K562 (cell line): ENCODE results near the gene ISY1. TPM values are rescaled to one million over a fixed set of nuclear protein-coding genes. Genes with fewer than 3 reads are reported as not detected.

Experiments used
- CC2D1A ChIP-seq: fragments of 450-650 bp; IDR thresholded peaks from 2 replicates; pipeline ENCODE4 v1.6.1; 2017; ENCODE audit warnings: mild to moderate bottlenecking
- CEBPZ ChIP-seq: fragments of 150-350 bp; IDR thresholded peaks from 2 replicates; pipeline ENCODE4 v1.6.1; 2014; ENCODE audit warnings: low read depth, mild to moderate bottlenecking, low read length, borderline replicate concordance
- FOXJ2 ChIP-seq: fragments of 200-800 bp; sonication (Bioruptor generic); IDR thresholded peaks from 2 replicates; pipeline ENCODE4 v1.6.1; 2016; ENCODE audit warnings: missing genetic modification characterization, missing compliant biosample characterization
- HEY1 ChIP-seq: fragments of 250-450 bp; sonication (Bioruptor Pico); IDR thresholded peaks from 2 replicates; pipeline ENCODE4 v1.5.0; 2020; ENCODE audit warnings: mild to moderate bottlenecking, moderate library complexity, borderline replicate concordance
- HIVEP1 ChIP-seq: fragments of 250-450 bp; sonication (Bioruptor Pico); IDR thresholded peaks from 2 replicates; pipeline ENCODE4 v1.4.0; 2020; ENCODE audit warnings: mild to moderate bottlenecking
- KLF16 ChIP-seq: IDR thresholded peaks from 2 replicates; pipeline ENCODE4 v1.6.1; 2016; ENCODE audit warnings: antibody characterized with exemption
- MAZ ChIP-seq, 2 experiments: fragments of 450-650 bp in 1 of 2; sonication (generic) in 1 of 2; formaldehyde crosslinking; IDR thresholded peaks in 1 of 2; conservative IDR thresholded peaks in 1 of 2; 2 replicates each; pipeline versions ENCODE4 v1.4.0 to v1.5.0; 2020; ENCODE audit warnings: mild to moderate bottlenecking in 1 of 2, missing genetic modification reagents in 1 of 2
- SMARCA4 ChIP-seq: fragments of 450-650 bp; IDR thresholded peaks from 2 replicates; pipeline ENCODE4 v1.6.1; 2016
- ZBTB40 ChIP-seq, 2 experiments: fragments of 450-650 bp in 1 of 2; sonication (generic) in 1 of 2; formaldehyde crosslinking in 1 of 2; IDR thresholded peaks; 2 replicates each; pipeline versions ENCODE4 v1.7.1 to v1.9.0; 2016 to 2022; ENCODE audit warnings: inconsistent platforms in 1 of 2, mild to moderate bottlenecking in 1 of 2, missing genetic modification reagents in 1 of 2
- ZNF3 ChIP-seq: fragments of 250-450 bp; sonication (Bioruptor Pico); IDR thresholded peaks from 2 replicates; pipeline ENCODE4 v1.5.0; 2021; ENCODE audit warnings: mild to moderate bottlenecking, moderate library complexity
- polyA plus RNA-seq, 8 experiments: library from polyadenylated mRNA; depleted of rRNA in 4 of 8; stranded (reverse) in 5 of 8; unstranded in 3 of 8; fragments of >200 nt; fragmentation: Nextera tagmentation in 2 of 8; fragmentation: Illumina TruSeq in 1 of 8; extraction: Ambion mirVana in 2 of 8; extraction: Trizol in 1 of 8; gene quantifications; 2 replicates each; pipeline versions ENCODE4 v1.2.1 to v1.2.3, GENCODE V29; 2011 to 2014; ENCODE audit warnings: inconsistent platforms in 1 of 8, missing spikeins in 1 of 8
- total RNA-seq, 7 experiments: library from RNA; depleted of rRNA in 6 of 7; stranded (reverse); fragments of >200 nt in 6 of 7; fragmentation: Illumina TruSeq in 2 of 7; extraction: Trizol in 2 of 7; gene quantifications; 2 replicates each; pipeline versions ENCODE4 v1.2.1 to v1.2.3, GENCODE V29; 2011 to 2021; ENCODE audit warnings: low replicate concordance in 1 of 7
- TF ChIP-seq, protein P1 (sequence below): fragments of 200-400 bp; formaldehyde crosslinking; IDR thresholded peaks from 2 replicates; pipeline ENCODE4 v1.6.1; 2017; ENCODE audit warnings: mild to moderate bottlenecking, low read depth, low read length, moderate library complexity

Gene ISY1
- total and polyA plus RNA-seq, 9 of the 15 experiments (the other 6 are each of a cell fraction or from before 2014, with no cell fraction given), result 23.5 to 50.0 (median 32.9) TPM

- no peak for TF ChIP-seq FOXJ2 (tag)
- TF ChIP-seq MAZ (CRISPR knock-in tag; conservative IDR thresholded peaks at IDR 0.05 in 1 of 2, IDR thresholded peaks at IDR 0.05 in 1 of 2), result peak in 1 of 2 experiments; percentile 8; a peak in 2 of 4 replicates
- TF ChIP-seq ZNF3, result no peak
- TF ChIP-seq HEY1 (CRISPR knock-in tag), result no peak
- TF ChIP-seq SMARCA4, result no peak
- TF ChIP-seq CEBPZ, result no peak
- peak; percentile 67 for TF ChIP-seq CC2D1A
- no peak for TF ChIP-seq ZBTB40 (IDR thresholded peaks at IDR 0.05)
- no peak for TF ChIP-seq ZBTB40 (CRISPR knock-in tag; IDR thresholded peaks at IDR 0.05)
- TF ChIP-seq KLF16, result no peak
- TF ChIP-seq HIVEP1 (CRISPR knock-in tag), result 0 out of 2 replicates have a peak, but pooled peaks have one; percentile 47
- TF ChIP-seq, protein P1, sequence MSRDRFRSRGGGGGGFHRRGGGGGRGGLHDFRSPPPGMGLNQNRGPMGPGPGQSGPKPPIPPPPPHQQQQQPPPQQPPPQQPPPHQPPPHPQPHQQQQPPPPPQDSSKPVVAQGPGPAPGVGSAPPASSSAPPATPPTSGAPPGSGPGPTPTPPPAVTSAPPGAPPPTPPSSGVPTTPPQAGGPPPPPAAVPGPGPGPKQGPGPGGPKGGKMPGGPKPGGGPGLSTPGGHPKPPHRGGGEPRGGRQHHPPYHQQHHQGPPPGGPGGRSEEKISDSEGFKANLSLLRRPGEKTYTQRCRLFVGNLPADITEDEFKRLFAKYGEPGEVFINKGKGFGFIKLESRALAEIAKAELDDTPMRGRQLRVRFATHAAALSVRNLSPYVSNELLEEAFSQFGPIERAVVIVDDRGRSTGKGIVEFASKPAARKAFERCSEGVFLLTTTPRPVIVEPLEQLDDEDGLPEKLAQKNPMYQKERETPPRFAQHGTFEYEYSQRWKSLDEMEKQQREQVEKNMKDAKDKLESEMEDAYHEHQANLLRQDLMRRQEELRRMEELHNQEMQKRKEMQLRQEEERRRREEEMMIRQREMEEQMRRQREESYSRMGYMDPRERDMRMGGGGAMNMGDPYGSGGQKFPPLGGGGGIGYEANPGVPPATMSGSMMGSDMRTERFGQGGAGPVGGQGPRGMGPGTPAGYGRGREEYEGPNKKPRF, result no peak
Measured at GRCh38 chr3:129183569-129184395, 22.9 kb upstream of the ISY1 start, which contains the start of gene CNBP (continued).
